Natural killer cell (primary cell): ENCODE data around the gene MMP10. TPM values are rescaled to one million over a fixed set of nuclear protein-coding genes. Genes with fewer than 3 reads are reported as not detected.

ENCODE experiments used
- ATAC-seq, 3 donors: fragments of 150-1000 bp in 2 of 3; fragments of 200-7000 bp in 1 of 3; cut with Tn5 transposase; 1 replicate in 1 of 3; 2 replicates in 2 of 3; pipeline ENCODE4 v1.10.0; 2021; ENCODE audit warnings: mild to moderate bottlenecking in 2 of 3, moderate library complexity in 2 of 3
- DNase-seq, 2 donors: peaks; one replicate each; pipeline versions ENCODE4 v3.0.0 to v3.0.0-alpha.2; 2013 to 2021; ENCODE audit warnings: mixed read lengths in 1 of 2
- H3K27ac ChIP-seq: one replicate; pipeline ENCODE4 v1.5.1; 2013; ENCODE audit warnings: mild to moderate bottlenecking, low read length
- H3K27me3 ChIP-seq: one replicate; pipeline ENCODE4 v1.6.1; 2013; ENCODE audit warnings: low read length; ENCODE audit not compliant: control insufficient read depth, insufficient read depth
- H3K36me3 ChIP-seq: one replicate; pipeline ENCODE4 v1.6.1; 2013; ENCODE audit warnings: low read length; ENCODE audit not compliant: control insufficient read depth, insufficient read depth
- H3K4me1 ChIP-seq: one replicate; pipeline ENCODE4 v1.6.1; 2013; ENCODE audit warnings: low read length; ENCODE audit not compliant: control insufficient read depth, insufficient read depth
- H3K4me3 ChIP-seq: one replicate; pipeline ENCODE4 v1.5.1; 2013; ENCODE audit warnings: low read length
- H3K9me3 ChIP-seq: one replicate; pipeline ENCODE4 v1.6.1; 2013; ENCODE audit warnings: low read length; ENCODE audit not compliant: control insufficient read depth, insufficient read depth
- H3K27ac Mint-ChIP-seq, 2 donors: one replicate each; pipeline ENCODE4 v1.8.0; 2022; ENCODE audit warnings: mild to moderate bottlenecking in 2 of 2, mixed read lengths in 2 of 2, moderate library complexity in 1 of 2
- H3K27me3 Mint-ChIP-seq, 2 donors: one replicate each; pipeline ENCODE4 v1.8.0; 2022; ENCODE audit warnings: low read depth in 2 of 2, mixed read lengths in 2 of 2
- H3K36me3 Mint-ChIP-seq: one replicate; pipeline ENCODE4 v1.8.0; 2022; ENCODE audit warnings: mixed read lengths
- H3K4me1 Mint-ChIP-seq, 2 donors: one replicate each; pipeline ENCODE4 v1.8.0; 2022; ENCODE audit warnings: mixed read lengths in 2 of 2
- H3K4me3 Mint-ChIP-seq: one replicate; pipeline ENCODE4 v1.8.0; 2022; ENCODE audit warnings: mild to moderate bottlenecking, moderate library complexity, mixed read lengths
- H3K9me3 Mint-ChIP-seq, 2 donors: one replicate each; pipeline ENCODE4 v1.8.0; 2022; ENCODE audit warnings: mixed read lengths in 2 of 2
- CTCF ChIP-seq: fragments of 200-600 bp; IDR thresholded peaks from one replicate; pipeline ENCODE4 v1.8.0; 2022; ENCODE audit warnings: antibody characterized with exemption
- WGBS: methylation state at CpG from one replicate; pipeline ENCODE4 v1.1.7; 2013; ENCODE audit warnings: missing lambda C conversion rate; ENCODE audit not compliant: insufficient coverage; 5-methylcytosine and 5-hydroxymethylcytosine counted together
- intact Hi-C: fragments of 100-400 bp; cut with micrococcal nuclease; formaldehyde crosslinking; loops from one replicate; pipeline ENCODE4 v1.14.2; 2022
- total RNA-seq, 4 donors: library from RNA; stranded (reverse); fragments of 120-200 nt in 1 of 4; gene quantifications; one replicate each; pipeline versions ENCODE4 v1.2.3 to v1.2.4, GENCODE V29; 2013 to 2022

The MMP10 gene
- total RNA-seq, 3 donors from 2014 or later (not counting 1 experiment from before 2014, with no cell fraction given), result not detected

GRCh38 chr11:102757823-102758549 lies 22.4 kb downstream of the MMP10 start:
- Histone ChIP-seq H3K27me3 (no peaks in the 10 kb centered on the region), H3K27ac (no peak overlapping the region), H3K36me3 (no peaks in the 10 kb centered on the region), H3K4me3 (no peak overlapping the region), H3K4me1 (no peaks in the 10 kb centered on the region), H3K9me3 (no peaks in the 10 kb centered on the region)
- TF ChIP-seq CTCF, result no peak
- Mint-ChIP-seq H3K9me3 (peaks cover 2% of the 10 kb centered on the region in 2 donors), H3K4me1 (no peaks in the 10 kb centered on the region), H3K27ac (no peak overlapping the region), H3K36me3 (no peaks in the 10 kb centered on the region), H3K4me3 (no peak overlapping the region), H3K27me3 (peaks cover 5 to 16% of the 10 kb centered on the region in 2 donors)
- WGBS, result 33% methylated on average over 1 of the region's 2 CpGs
- intact Hi-C loops, result no loop called here
- ATAC-seq (peak in 1 of 3 donors; percentile 24), DNase-seq (no peak)

GRCh38 chr11:102753267-102753666 lies 27.2 kb downstream of the MMP10 start:
- no peak overlapping the region for H3K27ac ChIP-seq
- H3K27me3 ChIP-seq, result no peaks in the 10 kb centered on the region
- no peaks in the 10 kb centered on the region for H3K4me1 Mint-ChIP-seq
- H3K9me3 ChIP-seq, result no peaks in the 10 kb centered on the region
- peaks cover 5 to 6% of the 10 kb centered on the region in 2 donors for H3K9me3 Mint-ChIP-seq
- no peaks in the 10 kb centered on the region for H3K36me3 Mint-ChIP-seq
- no peak overlapping the region for H3K4me3 ChIP-seq
- DNase-seq (no peak), ATAC-seq (no peak)
- no peaks in the 10 kb centered on the region for H3K36me3 ChIP-seq
- no peak overlapping the region for H3K27ac Mint-ChIP-seq
- no peak overlapping the region for H3K4me3 Mint-ChIP-seq
- H3K4me1 ChIP-seq, result no peaks in the 10 kb centered on the region
- intact Hi-C loops, result no loop called here
- peaks cover 5 to 17% of the 10 kb centered on the region in 2 donors for H3K27me3 Mint-ChIP-seq
- 100% methylated on average over 1 of the region's 1 CpG for WGBS
- TF ChIP-seq CTCF, result no peak

GRCh38 chr11:102751673-102752072 lies 28.8 kb downstream of the MMP10 start:
- H3K27ac Mint-ChIP-seq, result no peak overlapping the region
- Histone ChIP-seq H3K27ac (no peak overlapping the region), H3K4me3 (no peak overlapping the region), H3K9me3 (no peaks in the 10 kb centered on the region), H3K4me1 (no peaks in the 10 kb centered on the region), H3K27me3 (no peaks in the 10 kb centered on the region), H3K36me3 (no peaks in the 10 kb centered on the region)
- ATAC-seq (no peak), DNase-seq (no peak)
- TF ChIP-seq CTCF, result no peak
- peaks cover 8% of the 10 kb centered on the region in 2 donors for H3K9me3 Mint-ChIP-seq
- no peaks in the 10 kb centered on the region for H3K4me1 Mint-ChIP-seq
- no peak overlapping the region for H3K4me3 Mint-ChIP-seq
- no peaks in the 10 kb centered on the region for H3K36me3 Mint-ChIP-seq
- intact Hi-C loops, result no loop called here
- H3K27me3 Mint-ChIP-seq, result peaks cover 5 to 16% of the 10 kb centered on the region in 2 donors
